HCT116 (cell line): ENCODE results near the gene ARHGEF25. TPM values are rescaled to one million over a fixed set of nuclear protein-coding genes. Genes with fewer than 3 reads are reported as not detected.

Source experiments
- ATAC-seq: fragments of 200-7000 bp; cut with Tn5 transposase; 2 replicates; pipeline ENCODE4 v1.9.1; 2020; ENCODE audit warnings: mild to moderate bottlenecking, moderate library complexity
- BruUV-seq: library from RNA; stranded (reverse); fragments of 400-500 nt; replicated peaks from 2 replicates; lab custom pipeline; 2021; lab: Mats Ljungman, UMichigan
- CTCF ChIA-PET: fragments of 300-600 bp; sonication (Branson Sonifier 250); formaldehyde crosslinking; loops from one replicate; lab custom pipeline; 2021; ENCODE audit warnings: antibody characterized with exemption; lab: Charles Lee
- POLR2A ChIA-PET: fragments of 300-600, 350-600 bp; sonication (Branson Sonifier 250); formaldehyde crosslinking; loops from one replicate; lab custom pipeline; 2021; ENCODE audit warnings: antibody characterized with exemption; lab: Charles Lee
- RAD21 ChIA-PET, 2 experiments: fragments of 300-600 bp; sonication (Branson Sonifier 250); formaldehyde crosslinking; loops; one replicate each; lab custom pipeline; 2023; ENCODE audit warnings: low total read pairs in 2 of 2; ENCODE audit not compliant: uncharacterized antibody in 2 of 2, unreplicated experiment in 2 of 2, low non-redundant PET in 1 of 2; lab: Charles Lee
- DNase-seq: peaks from one replicate; pipeline ENCODE4 v3.0.0-alpha.2; 2010; ENCODE audit warnings: low read depth, low spot score
- H2AFZ ChIP-seq: fragments of 200-600 bp; shearing (Covaris generic), sonication (generic); 2 replicates; pipeline ENCODE4 v1.6.1; 2017; ENCODE audit warnings: low read depth, mixed run types, mixed read lengths, antibody characterized with exemption, low read length; ENCODE audit not compliant: poor library complexity, severe bottlenecking
- H3K27ac ChIP-seq: 2 replicates; pipeline ENCODE4 v1.5.1; 2012; ENCODE audit warnings: low read depth, low read length
- H3K27me3 ChIP-seq: fragments of 200-600 bp; sonication (generic); 2 replicates; pipeline ENCODE4 v1.6.1; 2016; ENCODE audit warnings: mixed run types, low read length, mixed read lengths; ENCODE audit not compliant: insufficient read depth
- H3K36me3 ChIP-seq, 2 experiments: fragments of 200-500 bp in 1 of 2; fragments of 200-600 bp in 1 of 2; sonication (Bioruptor generic) in 1 of 2; sonication (generic) in 1 of 2; 2 replicates each; pipeline versions ENCODE4 v1.5.1 to v1.6.1; 2014 to 2016; ENCODE audit warnings: low read length in 2 of 2, inconsistent platforms in 1 of 2, mixed read lengths in 1 of 2, mixed run types in 1 of 2; ENCODE audit not compliant: insufficient read depth in 2 of 2, control insufficient read depth in 1 of 2
- H3K4me1 ChIP-seq, 2 experiments: fragments of 200-600 bp in 1 of 2; sonication (generic) in 1 of 2; 2 replicates each; pipeline versions ENCODE4 v1.5.1 to v1.6.1; 2012 to 2017; ENCODE audit warnings: low read length in 2 of 2, inconsistent platforms in 1 of 2, mild to moderate bottlenecking in 1 of 2, mixed read lengths in 1 of 2, mixed run types in 1 of 2, moderate library complexity in 1 of 2; ENCODE audit not compliant: insufficient read depth in 2 of 2, control insufficient read depth in 1 of 2
- H3K4me2 ChIP-seq: fragments of 200-600 bp; sonication (generic); 2 replicates; pipeline ENCODE4 v1.6.1; 2017; ENCODE audit warnings: mixed run types, low read length, mixed read lengths
- H3K4me3 ChIP-seq, 2 experiments: fragments of 200-600 bp in 1 of 2; sonication (generic) in 1 of 2; replicated peaks in 1 of 2; 2 replicates each; pipeline ENCODE4 v1.5.1; 2011 to 2016; ENCODE audit warnings: low read length in 2 of 2, control low read depth in 1 of 2, low read depth in 1 of 2, mild to moderate bottlenecking in 1 of 2, mixed read lengths in 1 of 2, mixed run types in 1 of 2
- H3K79me2 ChIP-seq: fragments of 200-600 bp; sonication (generic); 2 replicates; pipeline ENCODE4 v1.6.1; 2017; ENCODE audit warnings: mild to moderate bottlenecking, mixed run types, low read length, moderate library complexity, mixed read lengths; ENCODE audit not compliant: insufficient read depth
- H3K9ac ChIP-seq: fragments of 200-600 bp; sonication (generic); 2 replicates; pipeline ENCODE4 v1.6.1; 2016; ENCODE audit warnings: low read length, mixed read lengths
- H3K9me2 ChIP-seq: fragments of 200-600 bp; sonication (generic), shearing (Covaris generic); 2 replicates; pipeline ENCODE4 v1.6.1; 2017; ENCODE audit warnings: mixed run types, mild to moderate bottlenecking, moderate library complexity; ENCODE audit not compliant: insufficient read depth
- H3K9me3 ChIP-seq, 2 experiments: fragments of 200-500 bp in 1 of 2; fragments of 200-600 bp in 1 of 2; sonication (Bioruptor generic) in 1 of 2; sonication (generic) in 1 of 2; 2 replicates each; pipeline ENCODE4 v1.6.1; 2014 to 2017; ENCODE audit warnings: low read length in 2 of 2, mixed read lengths in 2 of 2, inconsistent platforms in 1 of 2, low read depth in 1 of 2, mild to moderate bottlenecking in 1 of 2, mixed run types in 1 of 2, moderate library complexity in 1 of 2; ENCODE audit not compliant: control insufficient read depth in 1 of 2, insufficient read depth in 1 of 2
- H4K20me1 ChIP-seq: fragments of 200-600 bp; sonication (generic), shearing (Covaris generic); 2 replicates; pipeline ENCODE4 v1.6.1; 2017; ENCODE audit warnings: mixed run types, mild to moderate bottlenecking, moderate library complexity; ENCODE audit not compliant: insufficient read depth
- ATF3 ChIP-seq: IDR thresholded peaks from 2 replicates; pipeline ENCODE4 v1.6.1; 2012
- CBX3 ChIP-seq: IDR thresholded peaks from 2 replicates; pipeline ENCODE4 v1.6.1; 2012; ENCODE audit warnings: low read depth
- CEBPB ChIP-seq: IDR thresholded peaks from 2 replicates; pipeline ENCODE4 v1.6.1; 2012; ENCODE audit warnings: low read depth
- CTCF ChIP-seq, 3 experiments: fragments of 200-600 bp in 1 of 3; sonication (generic) in 1 of 3; IDR thresholded peaks in 2 of 3; conservative IDR thresholded peaks in 1 of 3; 2 replicates each; pipeline ENCODE4 v1.5.1; 2012 to 2017; ENCODE audit warnings: low read depth in 2 of 3, low read length in 2 of 3, antibody characterized with exemption in 1 of 3, borderline replicate concordance in 1 of 3, control low read depth in 1 of 3, mild to moderate bottlenecking in 1 of 3, mixed read lengths in 1 of 3, mixed run types in 1 of 3, moderate library complexity in 1 of 3; ENCODE audit not compliant: insufficient read depth in 1 of 3
- EGR1 ChIP-seq: IDR thresholded peaks from 2 replicates; pipeline ENCODE4 v1.6.1; 2012; ENCODE audit warnings: low read depth
- ELF1 ChIP-seq: IDR thresholded peaks from 2 replicates; pipeline ENCODE4 v1.6.1; 2012; ENCODE audit warnings: low read depth, borderline replicate concordance
- EZH2phosphoT487 ChIP-seq: fragments of 200-600 bp; IDR thresholded peaks from 2 replicates; pipeline ENCODE4 v1.6.1; 2018; ENCODE audit warnings: antibody characterized with exemption, borderline replicate concordance
- JUND ChIP-seq: IDR thresholded peaks from 2 replicates; pipeline ENCODE4 v1.6.1; 2012
- MAX ChIP-seq: IDR thresholded peaks from 2 replicates; pipeline ENCODE4 v1.6.1; 2012
- POLR2A ChIP-seq: IDR thresholded peaks from 2 replicates; pipeline ENCODE4 v1.7.0; 2011; ENCODE audit warnings: borderline replicate concordance; ENCODE audit not compliant: insufficient read depth, insufficient read length; ENCODE audit errors: extremely low read depth
- POLR2AphosphoS5 ChIP-seq: IDR thresholded peaks from 2 replicates; pipeline ENCODE4 v1.6.1; 2011; ENCODE audit warnings: mild to moderate bottlenecking, low read depth, low read length, moderate library complexity
- RAD21 ChIP-seq: IDR thresholded peaks from 2 replicates; pipeline ENCODE4 v1.6.1; 2012; ENCODE audit warnings: low read depth, mild to moderate bottlenecking
- SIN3A ChIP-seq: IDR thresholded peaks from 2 replicates; pipeline ENCODE4 v1.6.1; 2012; ENCODE audit warnings: low read depth
- SP1 ChIP-seq: IDR thresholded peaks from 2 replicates; pipeline ENCODE4 v1.6.1; 2012; ENCODE audit warnings: low read depth
- SRF ChIP-seq: IDR thresholded peaks from 2 replicates; pipeline ENCODE4 v1.6.1; 2012; ENCODE audit warnings: low read depth
- TCF7L2 ChIP-seq: IDR thresholded peaks from 2 replicates; pipeline ENCODE4 v1.7.0; 2011; ENCODE audit warnings: borderline replicate concordance, inconsistent platforms; ENCODE audit not compliant: insufficient read depth, insufficient read length; ENCODE audit errors: extremely low read depth
- YY1 ChIP-seq: IDR thresholded peaks from 2 replicates; pipeline ENCODE4 v1.6.1; 2011; ENCODE audit warnings: low read length, low read depth, moderate library complexity, mild to moderate bottlenecking; ENCODE audit not compliant: insufficient replicate concordance; ENCODE audit errors: extremely low read depth
- ZBTB33 ChIP-seq: IDR thresholded peaks from 2 replicates; pipeline ENCODE4 v1.6.1; 2011; ENCODE audit warnings: mild to moderate bottlenecking, low read length, moderate library complexity; ENCODE audit not compliant: insufficient replicate concordance; ENCODE audit errors: extremely low read depth
- ZFX ChIP-seq: fragments of 450-650 bp; IDR thresholded peaks from 2 replicates; pipeline ENCODE4 v1.6.1; 2017
- ZNF274 ChIP-seq: fragments of 200-500 bp; sonication (Bioruptor generic); IDR thresholded peaks from 2 replicates; pipeline ENCODE4 v1.6.1; 2014; ENCODE audit warnings: mild to moderate bottlenecking, low read depth, low read length, inconsistent platforms
- intact Hi-C: fragments of 100-400 bp; cut with micrococcal nuclease; formaldehyde crosslinking; loops from 2 replicates; pipeline ENCODE4 v1.10.0; 2022
- total RNA-seq: library from RNA; stranded (reverse); gene quantifications from one replicate; pipeline ENCODE4 v1.2.1, GENCODE V29; 2021; ENCODE audit not compliant: unreplicated experiment

ARHGEF25 gene
- total RNA-seq, 1 experiment from 2014 or later, result 3.6 TPM

GRCh38 chr12:57604992-57605810 is 6.0 kb upstream of the ARHGEF25 start:
- Histone ChIP-seq H3K79me2 (no peaks in the 10 kb centered on the region), H3K4me1 (peaks cover 2 to 6% of the 10 kb centered on the region in 2 experiments; a peak in 2 of 4 replicates), H3K4me3 (no peak overlapping the region), H4K20me1 (no peaks in the 10 kb centered on the region), H3K27ac (no peak overlapping the region), H3K36me3 (peaks cover 8 to 10% of the 10 kb centered on the region in 2 experiments; a peak in 2 of 4 replicates), H2AFZ (no peak overlapping the region), H3K27me3 (no peaks in the 10 kb centered on the region), H3K9me2 (no peaks in the 10 kb centered on the region), H3K9ac (no peak overlapping the region), H3K4me2 (no peak overlapping the region), H3K9me3 (no peaks in the 10 kb centered on the region)
- ChIA-PET POLR2A (no interaction called here), CTCF (no interaction called here), RAD21 (no interaction called here)
- DNase-seq (no peak), ATAC-seq (no peak)
- no peak for TF ChIP-seq POLR2A
- TF ChIP-seq TCF7L2, result no peak
- no peak for TF ChIP-seq SIN3A
- TF ChIP-seq CEBPB, result no peak
- no peak for TF ChIP-seq EGR1
- no peak for TF ChIP-seq SP1
- TF ChIP-seq POLR2AphosphoS5, result no peak
- no peak for TF ChIP-seq SRF
- TF ChIP-seq ZNF274, result no peak
- TF ChIP-seq YY1, result no peak
- TF ChIP-seq RAD21, result no peak
- no peak for TF ChIP-seq MAX
- TF ChIP-seq CTCF (IDR thresholded peaks at IDR 0.05 in 2 of 3, conservative IDR thresholded peaks at IDR 0.05 in 1 of 3; ENCODE audit: borderline replicate concordance in 1 of 3, insufficient read depth in 1 of 3, low read depth in 2 of 3, low read length in 2 of 3), result no peak
- TF ChIP-seq EZH2phosphoT487, result no peak
- TF ChIP-seq ELF1, result no peak
- no peak for TF ChIP-seq JUND
- no peak for TF ChIP-seq ZBTB33
- no peak for TF ChIP-seq ATF3
- TF ChIP-seq ZFX, result no peak
- no peak for TF ChIP-seq CBX3
- intact Hi-C loops, result no loop called here
- no TSS peak for BruUV-seq
